K562 (cell line): ENCODE data around the gene EBI3. TPM values are rescaled to one million over a fixed set of nuclear protein-coding genes. Genes with fewer than 3 reads are reported as not detected.

Experiments used
- ARNT ChIP-seq, 2 experiments: fragments of 450-650 bp; IDR thresholded peaks; 2 replicates each; pipeline ENCODE4 v1.6.1; 2016; ENCODE audit warnings: mild to moderate bottlenecking in 1 of 2
- CHD1 ChIP-seq: fragments of 200-600 bp; sonication (generic); IDR thresholded peaks from one replicate; pipeline ENCODE4 v1.6.1; 2012; ENCODE audit warnings: mild to moderate bottlenecking, moderate library complexity, low read length, inconsistent platforms
- DNMT1 ChIP-seq: fragments of 450-650 bp; IDR thresholded peaks from 2 replicates; pipeline ENCODE4 v1.6.1; 2016; ENCODE audit warnings: antibody characterized with exemption, mild to moderate bottlenecking
- ERF ChIP-seq: fragments of 450-650 bp; formaldehyde crosslinking; IDR thresholded peaks from 2 replicates; pipeline ENCODE4 v1.4.0; 2020; ENCODE audit warnings: mild to moderate bottlenecking, mixed read lengths
- KLF10 ChIP-seq: fragments of 250-450 bp; sonication (Bioruptor Pico); IDR thresholded peaks from 2 replicates; pipeline ENCODE4 v1.6.1; 2021; ENCODE audit warnings: matching md5 sums
- LARP7 ChIP-seq: fragments of 450-650 bp; IDR thresholded peaks from 2 replicates; pipeline ENCODE4 v1.6.1; 2016
- MCM7 ChIP-seq, 2 experiments: fragments of 450-650 bp; IDR thresholded peaks; 2 replicates each; pipeline ENCODE4 v1.6.1; 2016 to 2018
- NCOA2 ChIP-seq, 2 experiments: fragments of 450-650 bp; IDR thresholded peaks; 2 replicates each; pipeline ENCODE4 v1.6.1; 2018; ENCODE audit warnings: mild to moderate bottlenecking in 2 of 2, moderate library complexity in 1 of 2; ENCODE audit not compliant: partially characterized antibody in 2 of 2
- NEUROD1 ChIP-seq: fragments of 150-350 bp; IDR thresholded peaks from 2 replicates; pipeline ENCODE4 v1.6.1; 2014; ENCODE audit warnings: borderline replicate concordance, low read length, low read depth; ENCODE audit not compliant: partially characterized antibody
- NFXL1 ChIP-seq: fragments of 450-650 bp; formaldehyde crosslinking; IDR thresholded peaks from 2 replicates; pipeline ENCODE4 v1.4.0; 2021; ENCODE audit warnings: mild to moderate bottlenecking
- PTRF ChIP-seq: fragments of 450-650 bp; IDR thresholded peaks from 2 replicates; pipeline ENCODE4 v1.6.1; 2016; ENCODE audit warnings: mild to moderate bottlenecking, missing genetic modification characterization, missing compliant biosample characterization
- RAD51 ChIP-seq: fragments of 450-650 bp; IDR thresholded peaks from 2 replicates; pipeline ENCODE4 v1.7.1; 2016; ENCODE audit warnings: low read depth, mild to moderate bottlenecking, borderline replicate concordance
- STAT5A ChIP-seq: IDR thresholded peaks from 2 replicates; pipeline ENCODE4 v1.6.1; 2012; ENCODE audit warnings: low read length, inconsistent platforms, borderline replicate concordance
- THRAP3 ChIP-seq: fragments of 450-650 bp; IDR thresholded peaks from 2 replicates; pipeline ENCODE4 v1.6.1; 2016; ENCODE audit warnings: mild to moderate bottlenecking, inconsistent platforms, borderline replicate concordance
- XRCC5 ChIP-seq: fragments of 200-400 bp; formaldehyde crosslinking; IDR thresholded peaks from 2 replicates; pipeline ENCODE4 v1.6.1; 2017; ENCODE audit warnings: low read depth, mild to moderate bottlenecking, low read length
- ZFPM2 ChIP-seq: fragments of 250-450 bp; sonication (Bioruptor Pico); IDR thresholded peaks from 2 replicates; pipeline ENCODE4 v1.5.1; 2022; ENCODE audit warnings: mild to moderate bottlenecking
- ZNF12 ChIP-seq: sonication (generic); formaldehyde crosslinking; IDR thresholded peaks from 2 replicates; pipeline ENCODE4 v1.4.0; 2020; ENCODE audit warnings: mild to moderate bottlenecking, missing genetic modification reagents
- ZNF212 ChIP-seq: fragments of 450-650 bp; formaldehyde crosslinking; IDR thresholded peaks from 2 replicates; pipeline ENCODE4 v1.4.0; 2020; ENCODE audit warnings: mild to moderate bottlenecking
- ZNF282 ChIP-seq: sonication (generic); formaldehyde crosslinking; IDR thresholded peaks from 2 replicates; pipeline ENCODE4 v1.8.1; 2023; ENCODE audit warnings: missing genetic modification reagents
- ZNF668 ChIP-seq: fragments of 250-450 bp; sonication (Bioruptor Pico); IDR thresholded peaks from 2 replicates; pipeline ENCODE4 v1.8.0; 2022; ENCODE audit warnings: mild to moderate bottlenecking, inconsistent platforms
- ZNF77 ChIP-seq: fragments of 250-450 bp; sonication (Bioruptor Pico); IDR thresholded peaks from 2 replicates; pipeline ENCODE4 v1.5.0; 2020
- polyA plus RNA-seq, 8 experiments: library from polyadenylated mRNA; depleted of rRNA in 4 of 8; stranded (reverse) in 5 of 8; unstranded in 3 of 8; fragments of >200 nt; fragmentation: Nextera tagmentation in 2 of 8; fragmentation: Illumina TruSeq in 1 of 8; extraction: Ambion mirVana in 2 of 8; extraction: Trizol in 1 of 8; gene quantifications; 2 replicates each; pipeline versions ENCODE4 v1.2.1 to v1.2.3, GENCODE V29; 2011 to 2014; ENCODE audit warnings: inconsistent platforms in 1 of 8, missing spikeins in 1 of 8
- total RNA-seq, 7 experiments: library from RNA; depleted of rRNA in 6 of 7; stranded (reverse); fragments of >200 nt in 6 of 7; fragmentation: Illumina TruSeq in 2 of 7; extraction: Trizol in 2 of 7; gene quantifications; 2 replicates each; pipeline versions ENCODE4 v1.2.1 to v1.2.3, GENCODE V29; 2011 to 2021; ENCODE audit warnings: low replicate concordance in 1 of 7
- TF ChIP-seq, protein P1 (sequence below): fragments of 450-650 bp; formaldehyde crosslinking; IDR thresholded peaks from 2 replicates; pipeline ENCODE4 v1.4.0; 2020; ENCODE audit warnings: mild to moderate bottlenecking, moderate library complexity
- TF ChIP-seq, protein P2 (sequence below): fragments of 450-650 bp; formaldehyde crosslinking; IDR thresholded peaks from 2 replicates; pipeline ENCODE4 v1.4.0; 2022; ENCODE audit warnings: missing genetic modification characterization

Gene EBI3
- total and polyA plus RNA-seq, 9 of the 15 experiments (the other 6 are each of a cell fraction or from before 2014, with no cell fraction given) = 0.08 to 0.35 (median 0.22) TPM; not detected in 6

DNA sequence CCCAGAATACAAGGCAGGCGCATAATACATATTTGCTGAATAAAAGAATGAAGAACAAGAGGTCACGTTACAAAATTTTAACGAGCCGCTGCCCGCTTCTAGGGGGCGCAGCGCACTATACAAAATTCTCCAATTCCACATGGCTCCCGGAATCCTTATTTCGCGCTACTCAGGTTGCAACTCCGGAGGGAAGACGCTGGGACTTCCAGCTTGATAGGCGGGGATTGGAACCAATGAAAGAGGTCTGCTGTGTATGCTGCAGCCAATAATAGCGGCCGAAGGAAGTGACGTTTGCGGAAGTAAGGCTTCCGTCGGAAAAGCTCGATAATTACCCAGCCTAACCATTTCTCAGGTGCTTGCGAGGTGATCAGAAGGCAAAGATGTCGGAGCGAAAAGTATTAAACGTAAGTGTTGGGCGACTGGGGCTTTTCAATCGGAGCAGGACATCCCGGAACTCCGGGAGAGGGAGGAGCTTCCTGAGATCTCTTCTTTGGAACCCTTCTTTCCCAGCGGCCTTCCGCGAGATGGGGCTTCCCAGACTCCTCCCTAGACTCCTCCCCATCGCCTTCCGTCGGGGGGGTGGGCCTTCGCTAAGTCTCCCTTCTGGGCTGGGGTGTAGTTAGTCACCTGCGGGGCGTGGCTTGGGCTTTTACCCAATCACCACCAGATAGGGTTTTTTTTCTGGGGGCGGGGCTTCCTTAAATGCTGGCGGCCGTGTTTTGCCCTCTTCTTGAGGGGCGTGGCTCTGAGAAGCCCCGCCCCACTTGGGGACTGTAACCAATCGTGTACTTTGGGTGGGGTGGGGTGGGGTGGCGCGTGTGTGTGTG is 17.7 kb downstream of the EBI3 start, which contains the start of gene YJU2 (continued):
- TF ChIP-seq RAD51 (peak; percentile 25; the same call in 1 of the 2 replicates), ZNF77 (CRISPR knock-in tag) (no peak), DNMT1 (no peak), NFXL1 (CRISPR knock-in tag) (no peak), ZNF668 (CRISPR knock-in tag) (no peak), CHD1 (no peak), XRCC5 (peak; percentile 97), LARP7 (no peak), ZNF12 (no peak), MCM7 (IDR thresholded peaks at IDR 0.05) (no peak), PTRF (tag) (no peak), ARNT (IDR thresholded peaks at IDR 0.05) (peak; percentile 63 to 93; a peak in 3 of 4 replicates), KLF10 (no peak), ZNF212 (CRISPR knock-in tag) (no peak), ERF (CRISPR knock-in tag) (no peak), NEUROD1 (peak; percentile 99), NCOA2 (IDR thresholded peaks at IDR 0.05; ENCODE audit: partially characterized antibody in 2 of 2) (no peak), ZNF282 (no peak), STAT5A (no peak; the same call in 1 of the 2 replicates), ZFPM2 (CRISPR knock-in tag) (no peak), THRAP3 (no peak)
- TF ChIP-seq, protein P1, sequence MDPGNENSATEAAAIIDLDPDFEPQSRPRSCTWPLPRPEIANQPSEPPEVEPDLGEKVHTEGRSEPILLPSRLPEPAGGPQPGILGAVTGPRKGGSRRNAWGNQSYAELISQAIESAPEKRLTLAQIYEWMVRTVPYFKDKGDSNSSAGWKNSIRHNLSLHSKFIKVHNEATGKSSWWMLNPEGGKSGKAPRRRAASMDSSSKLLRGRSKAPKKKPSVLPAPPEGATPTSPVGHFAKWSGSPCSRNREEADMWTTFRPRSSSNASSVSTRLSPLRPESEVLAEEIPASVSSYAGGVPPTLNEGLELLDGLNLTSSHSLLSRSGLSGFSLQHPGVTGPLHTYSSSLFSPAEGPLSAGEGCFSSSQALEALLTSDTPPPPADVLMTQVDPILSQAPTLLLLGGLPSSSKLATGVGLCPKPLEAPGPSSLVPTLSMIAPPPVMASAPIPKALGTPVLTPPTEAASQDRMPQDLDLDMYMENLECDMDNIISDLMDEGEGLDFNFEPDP (CRISPR knock-in tag) = no peak
- TF ChIP-seq, protein P2, sequence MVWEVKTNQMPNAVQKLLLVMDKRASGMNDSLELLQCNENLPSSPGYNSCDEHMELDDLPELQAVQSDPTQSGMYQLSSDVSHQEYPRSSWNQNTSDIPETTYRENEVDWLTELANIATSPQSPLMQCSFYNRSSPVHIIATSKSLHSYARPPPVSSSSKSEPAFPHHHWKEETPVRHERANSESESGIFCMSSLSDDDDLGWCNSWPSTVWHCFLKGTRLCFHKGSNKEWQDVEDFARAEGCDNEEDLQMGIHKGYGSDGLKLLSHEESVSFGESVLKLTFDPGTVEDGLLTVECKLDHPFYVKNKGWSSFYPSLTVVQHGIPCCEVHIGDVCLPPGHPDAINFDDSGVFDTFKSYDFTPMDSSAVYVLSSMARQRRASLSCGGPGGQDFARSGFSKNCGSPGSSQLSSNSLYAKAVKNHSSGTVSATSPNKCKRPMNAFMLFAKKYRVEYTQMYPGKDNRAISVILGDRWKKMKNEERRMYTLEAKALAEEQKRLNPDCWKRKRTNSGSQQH = no peak
